ENCODE data around the gene HAS3.

HAS3 gene

DNA sequence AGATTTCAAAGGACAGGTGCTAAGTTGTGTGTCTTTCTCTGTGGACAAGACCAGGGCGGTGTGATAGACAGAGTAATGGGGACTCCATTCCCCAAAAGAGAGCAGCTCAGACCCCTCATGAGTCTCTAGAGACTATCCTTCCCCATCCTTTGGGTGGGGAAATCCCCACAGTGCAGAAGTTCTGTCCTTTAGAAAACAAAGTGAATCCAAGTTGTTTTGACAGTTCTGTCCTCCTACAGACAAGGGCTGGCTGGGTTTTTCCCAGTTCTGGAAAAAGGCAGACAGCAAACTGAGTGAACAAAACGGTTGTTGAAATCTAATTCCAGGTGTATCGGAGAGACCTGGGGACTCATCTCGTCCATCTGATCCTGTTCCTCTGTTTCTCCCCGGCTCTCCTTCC lies 11.0 kb upstream of the HAS3 start:
- no peak for TF ChIP-seq MYC (IDR thresholded peaks at IDR 0.05; ENCODE audit: low read depth, low read length)
- TF ChIP-seq MAX (IDR thresholded peaks at IDR 0.05; ENCODE audit: low read depth, low read length) = no peak
- no peak for TF ChIP-seq POLR2A (IDR thresholded peaks at IDR 0.05; ENCODE audit: extremely low read depth, insufficient read length)
- TF ChIP-seq CTCF (IDR thresholded peaks at IDR 0.05; ENCODE audit: low read depth, low read length) = no peak
- no peak for DNase-seq (ENCODE audit: low read depth)
- no peak overlapping the region for H3K4me3 ChIP-seq (ENCODE audit: low read depth, low read length)

DNA sequence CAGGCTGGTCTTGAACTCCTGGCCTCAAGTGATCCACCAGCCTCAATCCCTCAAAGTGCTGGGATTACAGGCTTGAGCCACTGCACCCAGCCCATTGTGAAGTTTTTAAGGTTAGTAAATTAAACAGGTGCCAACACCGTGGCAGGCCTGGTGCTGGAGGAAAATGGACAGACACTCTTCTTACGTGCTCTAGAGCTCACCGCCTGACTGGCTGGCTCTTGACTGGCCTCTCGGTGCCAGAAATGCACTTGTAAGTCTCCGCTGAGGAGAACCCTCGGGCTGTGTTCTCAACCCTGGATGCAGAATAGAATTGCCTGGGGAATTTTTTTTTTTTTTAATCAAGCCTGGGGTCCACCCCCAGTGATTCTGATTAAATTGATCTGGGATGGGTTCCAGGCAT lies 10.3 kb upstream of the HAS3 start:
- no peak overlapping the region for H3K4me3 ChIP-seq (ENCODE audit: low read depth, low read length)
- DNase-seq (ENCODE audit: low read depth) = no peak
- TF ChIP-seq MYC (IDR thresholded peaks at IDR 0.05; ENCODE audit: low read depth, low read length) (no peak), CTCF (IDR thresholded peaks at IDR 0.05; ENCODE audit: low read depth, low read length) (no peak), MAX (IDR thresholded peaks at IDR 0.05; ENCODE audit: low read depth, low read length) (no peak), POLR2A (IDR thresholded peaks at IDR 0.05; ENCODE audit: extremely low read depth, insufficient read length) (no peak)

DNA sequence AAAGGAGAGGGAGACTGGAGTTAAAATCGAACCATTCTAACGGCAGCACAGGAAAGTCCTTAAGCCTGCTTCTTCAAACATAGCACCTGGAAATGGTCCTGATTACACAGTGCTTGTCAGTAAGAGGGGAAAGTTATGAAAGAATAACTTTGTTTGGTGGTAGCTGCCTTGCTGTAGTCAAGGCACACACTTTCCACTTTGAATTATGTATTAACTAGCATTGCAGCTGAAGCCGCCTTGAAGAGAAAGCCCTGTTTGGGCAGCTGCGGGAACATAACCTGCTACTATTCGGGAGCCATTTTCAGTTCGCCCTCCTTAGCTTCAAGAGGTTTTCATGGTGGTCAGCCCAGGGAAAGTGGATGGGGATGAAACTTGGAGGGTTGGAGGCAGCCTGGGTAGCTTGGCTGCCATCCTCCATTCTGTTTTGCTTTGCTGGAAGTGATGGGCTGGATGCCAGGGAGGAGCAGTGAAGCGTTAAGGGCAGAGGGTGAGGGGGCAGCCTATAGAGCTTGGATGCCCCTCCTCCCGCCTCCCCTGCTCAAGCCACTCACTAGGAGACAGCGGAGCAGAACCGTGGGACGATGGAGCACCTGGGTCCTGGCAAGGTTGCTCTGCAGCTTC lies 5.3 kb upstream of the HAS3 start:
- no peak overlapping the region for H3K4me3 ChIP-seq (ENCODE audit: low read depth, low read length)
- TF ChIP-seq MYC (IDR thresholded peaks at IDR 0.05; ENCODE audit: low read depth, low read length) = no peak
- no peak for TF ChIP-seq POLR2A (IDR thresholded peaks at IDR 0.05; ENCODE audit: extremely low read depth, insufficient read length)
- no peak for DNase-seq (ENCODE audit: low read depth)

- H3K4me3 ChIP-seq (ENCODE audit: low read depth, low read length) = no peak overlapping the region
- no peak for DNase-seq (ENCODE audit: low read depth)
- no peak for TF ChIP-seq MAX (IDR thresholded peaks at IDR 0.05; ENCODE audit: low read depth, low read length)
- TF ChIP-seq CTCF (IDR thresholded peaks at IDR 0.05; ENCODE audit: low read depth, low read length) = no peak
- no peak for TF ChIP-seq MYC (IDR thresholded peaks at IDR 0.05; ENCODE audit: low read depth, low read length)
- no peak for TF ChIP-seq POLR2A (IDR thresholded peaks at IDR 0.05; ENCODE audit: extremely low read depth, insufficient read length)
Measured at GRCh38 chr16:69106491-69107315, 1.2 kb downstream of the HAS3 start.

DNA sequence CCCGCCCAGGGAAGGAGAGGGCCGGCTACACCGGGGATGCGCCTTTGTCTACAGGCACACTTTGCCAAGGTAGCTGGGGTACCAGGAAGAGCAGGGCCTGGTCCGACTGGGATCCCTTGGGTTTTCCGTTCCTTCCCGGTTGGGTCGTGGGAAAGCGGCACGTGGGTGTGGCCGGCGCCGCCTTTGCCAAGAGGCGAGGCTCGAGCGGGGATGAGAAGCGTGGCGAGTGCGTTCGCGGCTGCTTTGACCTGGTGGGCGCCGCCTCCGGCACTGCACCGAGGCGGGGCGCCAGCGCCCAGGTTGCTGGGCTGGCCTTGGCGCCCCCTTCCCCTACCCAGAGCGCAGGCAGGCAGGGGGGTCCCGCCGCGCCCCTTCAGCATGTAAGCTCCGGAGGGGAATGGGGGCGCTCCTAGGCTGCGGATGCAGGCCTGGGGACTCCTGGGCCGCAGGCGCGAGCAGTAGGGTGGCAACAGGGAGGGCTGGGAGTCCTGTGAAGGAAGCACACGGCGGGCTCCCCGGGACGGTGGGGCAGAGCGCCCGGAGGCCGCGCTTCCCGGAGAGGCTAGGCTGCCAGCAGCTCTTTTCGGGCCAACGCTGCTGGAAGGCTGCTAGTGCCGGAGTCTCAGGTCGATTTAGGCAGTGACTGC lies 2.0 kb downstream of the HAS3 start:
- TF ChIP-seq POLR2A (IDR thresholded peaks at IDR 0.05; ENCODE audit: extremely low read depth, insufficient read length) = no peak
- no peak for TF ChIP-seq CTCF (IDR thresholded peaks at IDR 0.05; ENCODE audit: low read depth, low read length)
- H3K4me3 ChIP-seq (ENCODE audit: low read depth, low read length) = no peak overlapping the region
- no peak for DNase-seq (ENCODE audit: low read depth)

GRCh38 chr16:69108064-69108904 lies 2.8 kb downstream of the HAS3 start:
- H3K4me3 ChIP-seq (ENCODE audit: low read depth, low read length) = no peak overlapping the region
- TF ChIP-seq CTCF (IDR thresholded peaks at IDR 0.05; ENCODE audit: low read depth, low read length) = no peak
- no peak for TF ChIP-seq POLR2A (IDR thresholded peaks at IDR 0.05; ENCODE audit: extremely low read depth, insufficient read length)
- no peak for TF ChIP-seq MAX (IDR thresholded peaks at IDR 0.05; ENCODE audit: low read depth, low read length)
- DNase-seq (ENCODE audit: low read depth) = no peak
